OCI-LY3 (cell line): Measurements from ENCODE around the gene PGAP3.
A peak's percentile ranks its signal among the peaks of the same experiment; 100 is the strongest.

Experiments
- H2AFZ ChIP-seq: fragments of 200-600, 300-600 bp; shearing (Covaris generic); 2 replicates; pipeline ENCODE4 v1.6.0; 2014; ENCODE audit warnings: antibody characterized with exemption, low read depth, low read length
- H3K27ac ChIP-seq: fragments of 200-600, 300-600 bp; sonication (generic); 2 replicates; pipeline ENCODE4 v1.5.1; 2014; ENCODE audit warnings: mild to moderate bottlenecking, low read length, moderate library complexity, mixed read lengths
- H3K27me3 ChIP-seq: fragments of 200-600, 300-600 bp; sonication (generic); 2 replicates; pipeline ENCODE4 v1.6.1; 2014; ENCODE audit warnings: low read depth, low read length, mixed read lengths
- H3K36me3 ChIP-seq: fragments of 200-600, 300-600 bp; sonication (generic); replicated peaks from 2 replicates; pipeline ENCODE3; 2014; ENCODE audit warnings: low read depth, low read length, mixed read lengths
- H3K4me1 ChIP-seq: fragments of 300-600, 200-600 bp; sonication (generic); 2 replicates; pipeline ENCODE4 v1.6.1; 2014; ENCODE audit warnings: low read length, mixed read lengths
- H3K4me2 ChIP-seq: fragments of 200-600, 300-600 bp; sonication (generic); 2 replicates; pipeline ENCODE4 v1.6.1; 2014; ENCODE audit warnings: low read length, mixed read lengths
- H3K4me3 ChIP-seq: fragments of 300-600, 200-600 bp; sonication (generic); 2 replicates; pipeline ENCODE4 v1.5.1; 2014; ENCODE audit warnings: antibody characterized with exemption, mild to moderate bottlenecking, low read length, moderate library complexity
- H3K79me2 ChIP-seq: fragments of 300-600, 200-600 bp; shearing (Covaris generic); 2 replicates; pipeline ENCODE4 v1.6.1; 2014; ENCODE audit warnings: mild to moderate bottlenecking, low read length, mixed read lengths
- H3K9ac ChIP-seq: fragments of 300-600, 200-600 bp; shearing (Covaris generic); 2 replicates; pipeline ENCODE4 v1.6.0; 2014; ENCODE audit warnings: mild to moderate bottlenecking, low read length, moderate library complexity
- H3K9me3 ChIP-seq: fragments of 200-600, 300-600 bp; shearing (Covaris generic); 2 replicates; pipeline ENCODE4 v1.6.1; 2014; ENCODE audit warnings: low read length, mixed read lengths; ENCODE audit not compliant: insufficient read depth
- H4K20me1 ChIP-seq: fragments of 200-600, 300-600 bp; sonication (generic); 2 replicates; pipeline ENCODE4 v1.6.1; 2016; ENCODE audit warnings: low read length, mixed read lengths; ENCODE audit not compliant: insufficient read depth
- EZH2phosphoT487 ChIP-seq: fragments of 200-600 bp; shearing (Covaris generic); IDR thresholded peaks from 2 replicates; pipeline ENCODE4 v1.6.1; 2018; ENCODE audit warnings: antibody characterized with exemption, mixed run types, low read depth
- TF ChIP-seq, protein P1 (sequence below): fragments of 200-600, 300-600 bp; sonication (generic); IDR thresholded peaks from 2 replicates; pipeline ENCODE4 v1.5.1; 2014; ENCODE audit warnings: antibody characterized with exemption, low read length, low read depth

The PGAP3 gene

GRCh38 chr17:39638317-39638716, 49.5 kb downstream of the PGAP3 start:
- Histone ChIP-seq H3K4me2 (peak overlapping the region; percentile 94), H3K4me1 (peaks cover 28% of the 10 kb centered on the region), H3K27ac (no peak overlapping the region), H3K9me3 (no peaks in the 10 kb centered on the region), H3K27me3 (no peaks in the 10 kb centered on the region), H3K79me2 (peaks cover 47% of the 10 kb centered on the region), H4K20me1 (peaks cover 28% of the 10 kb centered on the region), H3K9ac (peak overlapping the region; percentile 84), H3K36me3 (no peaks in the 10 kb centered on the region), H2AFZ (no peak overlapping the region), H3K4me3 (peak overlapping the region; percentile 78)
- TF ChIP-seq, protein P1, sequence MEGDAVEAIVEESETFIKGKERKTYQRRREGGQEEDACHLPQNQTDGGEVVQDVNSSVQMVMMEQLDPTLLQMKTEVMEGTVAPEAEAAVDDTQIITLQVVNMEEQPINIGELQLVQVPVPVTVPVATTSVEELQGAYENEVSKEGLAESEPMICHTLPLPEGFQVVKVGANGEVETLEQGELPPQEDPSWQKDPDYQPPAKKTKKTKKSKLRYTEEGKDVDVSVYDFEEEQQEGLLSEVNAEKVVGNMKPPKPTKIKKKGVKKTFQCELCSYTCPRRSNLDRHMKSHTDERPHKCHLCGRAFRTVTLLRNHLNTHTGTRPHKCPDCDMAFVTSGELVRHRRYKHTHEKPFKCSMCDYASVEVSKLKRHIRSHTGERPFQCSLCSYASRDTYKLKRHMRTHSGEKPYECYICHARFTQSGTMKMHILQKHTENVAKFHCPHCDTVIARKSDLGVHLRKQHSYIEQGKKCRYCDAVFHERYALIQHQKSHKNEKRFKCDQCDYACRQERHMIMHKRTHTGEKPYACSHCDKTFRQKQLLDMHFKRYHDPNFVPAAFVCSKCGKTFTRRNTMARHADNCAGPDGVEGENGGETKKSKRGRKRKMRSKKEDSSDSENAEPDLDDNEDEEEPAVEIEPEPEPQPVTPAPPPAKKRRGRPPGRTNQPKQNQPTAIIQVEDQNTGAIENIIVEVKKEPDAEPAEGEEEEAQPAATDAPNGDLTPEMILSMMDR: no peak
- TF ChIP-seq EZH2phosphoT487: no peak

DNA sequence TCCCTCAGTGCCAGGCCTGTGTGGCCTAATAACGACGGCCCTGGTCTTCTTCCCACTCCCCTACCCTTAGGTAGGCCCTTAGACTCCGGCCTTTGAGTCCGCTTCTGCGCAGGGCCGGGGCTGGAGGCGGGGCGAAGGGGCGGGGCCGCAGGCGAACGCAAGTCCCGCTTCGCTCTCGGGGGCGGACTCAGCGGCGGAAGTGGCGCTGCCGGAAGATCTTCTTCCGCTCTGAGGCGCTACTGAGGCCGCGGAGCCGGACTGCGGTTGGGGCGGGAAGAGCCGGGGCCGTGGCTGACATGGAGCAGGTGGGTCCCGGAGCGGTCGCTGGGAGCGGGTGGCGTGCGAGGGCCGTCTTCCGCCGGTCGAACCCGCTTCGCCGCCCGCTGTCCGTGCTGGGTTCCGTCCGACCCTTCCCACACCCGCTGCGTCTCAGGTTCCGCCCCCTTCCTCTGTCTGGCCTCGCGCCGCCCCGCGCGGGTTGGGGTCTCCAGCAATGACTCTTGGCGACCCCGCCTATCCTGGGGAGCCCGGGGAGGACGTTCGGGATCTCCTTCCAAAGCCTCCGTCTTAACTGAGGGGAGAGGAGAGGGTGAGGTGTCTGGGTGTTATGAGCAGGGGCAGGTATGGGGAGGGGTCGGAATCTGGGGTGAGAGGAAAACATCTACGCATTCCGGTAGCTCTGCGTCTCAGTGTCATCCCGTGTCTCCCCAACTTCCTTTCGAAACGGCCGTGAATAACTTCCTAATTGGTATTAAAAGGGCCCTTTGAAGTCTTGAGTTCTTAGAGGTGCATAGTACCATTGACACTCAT, 50.7 kb downstream of the PGAP3 start, which contains the start of gene STARD3:
Gene STARD3, plus strand, starts transcription at position 218 of the 810 bp plus-strand sequence. CDS start 16,388 bp downstream, outside the sequence.
- Histone ChIP-seq H3K9me3 (no peaks in the 10 kb centered on the region), H3K36me3 (no peaks in the 10 kb centered on the region), H3K9ac (peak within 1 kb of the TSS; percentile 84), H2AFZ (peak within 1 kb of the TSS; percentile 57; the same call in 1 of the 2 replicates), H4K20me1 (peaks cover 18% of the 10 kb centered on the region), H3K79me2 (peaks cover 40% of the 10 kb centered on the region), H3K4me1 (peaks cover 28% of the 10 kb centered on the region), H3K27ac (peak within 1 kb of the TSS; percentile 38), H3K4me2 (peak within 1 kb of the TSS; percentile 94), H3K4me3 (peak within 1 kb of the TSS; percentile 78), H3K27me3 (no peaks in the 10 kb centered on the region)
- TF ChIP-seq, protein P1: no peak
- no peak for TF ChIP-seq EZH2phosphoT487

DNA sequence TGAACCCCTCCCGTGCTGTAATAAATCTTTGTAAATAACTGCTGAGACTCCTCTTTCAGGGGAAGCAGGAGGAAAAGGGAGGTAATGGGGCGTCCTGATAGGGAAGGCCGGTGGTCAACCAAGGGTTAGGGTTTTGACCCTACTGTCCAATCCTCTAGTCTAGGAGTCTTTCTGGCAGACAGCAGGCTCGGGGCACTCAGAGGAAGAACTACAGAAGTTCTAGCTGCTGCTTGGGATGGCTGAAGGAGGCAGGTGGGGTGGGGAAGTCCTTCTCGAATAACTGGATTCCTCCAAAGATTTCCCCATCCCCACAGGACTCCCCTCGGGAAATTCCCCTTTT, 51.3 kb downstream of the PGAP3 start:
- no peaks in the 10 kb centered on the region for H3K36me3 ChIP-seq

DNA sequence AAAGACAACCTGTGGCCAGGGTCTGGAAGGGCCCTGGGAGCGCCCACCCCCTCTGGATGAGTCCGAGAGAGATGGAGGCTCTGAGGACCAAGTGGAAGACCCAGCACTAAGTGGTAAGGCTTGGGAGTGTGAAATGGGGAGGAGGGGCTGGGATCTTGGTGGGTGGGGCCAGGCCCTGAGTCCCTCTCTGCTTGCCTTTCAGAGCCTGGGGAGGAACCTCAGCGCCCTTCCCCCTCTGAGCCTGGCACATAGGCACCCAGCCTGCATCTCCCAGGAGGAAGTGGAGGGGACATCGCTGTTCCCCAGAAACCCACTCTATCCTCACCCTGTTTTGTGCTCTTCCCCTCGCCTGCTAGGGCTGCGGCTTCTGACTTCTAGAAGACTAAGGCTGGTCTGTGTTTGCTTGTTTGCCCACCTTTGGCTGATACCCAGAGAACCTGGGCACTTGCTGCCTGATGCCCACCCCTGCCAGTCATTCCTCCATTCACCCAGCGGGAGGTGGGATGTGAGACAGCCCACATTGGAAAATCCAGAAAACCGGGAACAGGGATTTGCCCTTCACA, 52.2 kb downstream of the PGAP3 start:
- Histone ChIP-seq H3K4me1 (peaks cover 25% of the 10 kb centered on the region), H3K27ac (no peak overlapping the region), H3K79me2 (peaks cover 30% of the 10 kb centered on the region), H4K20me1 (peaks cover 5% of the 10 kb centered on the region; the same call in 1 of the 2 replicates), H3K36me3 (no peaks in the 10 kb centered on the region), H3K9ac (no peak overlapping the region), H3K4me3 (0 out of 2 replicates have a peak overlapping the region, but pooled peaks have one; percentile 78), H3K27me3 (no peaks in the 10 kb centered on the region), H2AFZ (no peak overlapping the region), H3K9me3 (no peaks in the 10 kb centered on the region), H3K4me2 (peak overlapping the region; percentile 94; the same call in 1 of the 2 replicates)
- no peak for TF ChIP-seq EZH2phosphoT487
- TF ChIP-seq, protein P1: no peak

More for the DNA sequence above, 51.3 kb downstream of the PGAP3 start:
- H3K27ac ChIP-seq: peak overlapping the region; percentile 38
- no peaks in the 10 kb centered on the region for H3K9me3 ChIP-seq
- peak overlapping the region; percentile 42; the same call in 1 of the 2 replicates for H2AFZ ChIP-seq
- H4K20me1 ChIP-seq: peaks cover 12% of the 10 kb centered on the region
- peaks cover 28% of the 10 kb centered on the region for H3K4me1 ChIP-seq
- peaks cover 37% of the 10 kb centered on the region for H3K79me2 ChIP-seq
- H3K4me2 ChIP-seq: peak overlapping the region; percentile 94
- TF ChIP-seq, protein P1: no peak
- TF ChIP-seq EZH2phosphoT487: no peak
- H3K27me3 ChIP-seq: no peaks in the 10 kb centered on the region
- peak overlapping the region; percentile 84 for H3K9ac ChIP-seq
- peak overlapping the region; percentile 78 for H3K4me3 ChIP-seq
